CD4-positive, alpha-beta T cell (primary cell): ENCODE measurements around the gene THSD8. TPM values are rescaled to one million over a fixed set of nuclear protein-coding genes. Genes with fewer than 3 reads are reported as not detected.
"Not testable (repeated sequence)": the region's sequence is repeated elsewhere in the genome, so short reads cannot be mapped to it uniquely, and the experiment has no call there.

Experiments used
- ATAC-seq: fragments of 200-7000 bp; cut with Tn5 transposase; one replicate; pipeline ENCODE4 v1.10.0; 2022; ENCODE audit warnings: mild to moderate bottlenecking; ENCODE audit not compliant: poor library complexity
- CTCF ChIA-PET: fragments of 350-600 bp; sonication (Branson Sonifier 250); formaldehyde crosslinking; loops from one replicate; lab custom pipeline; 2021; ENCODE audit warnings: antibody characterized with exemption, inconsistent platforms; lab: Charles Lee
- POLR2A ChIA-PET: fragments of 350-600 bp; sonication (Branson Sonifier 250); formaldehyde crosslinking; loops from one replicate; lab custom pipeline; 2021; ENCODE audit warnings: antibody characterized with exemption, inconsistent platforms; lab: Charles Lee
- DNase-seq, 14 experiments: peaks; one replicate each; pipeline ENCODE4 v3.0.0-alpha.2; 2013 to 2020; ENCODE audit warnings: mixed read lengths in 2 of 14
- H3K27ac ChIP-seq, 2 donors: one replicate each; pipeline versions ENCODE4 v1.5.1 to v1.7.0; 2013; ENCODE audit warnings: low read length in 2 of 2, low read depth in 1 of 2, mild to moderate bottlenecking in 1 of 2
- H3K27me3 ChIP-seq, 2 experiments: 1 replicate in 1 of 2; 2 replicates in 1 of 2; pipeline versions ENCODE4 v1.6.1 to v1.7.0; 2013; ENCODE audit warnings: low read length in 2 of 2, control low read depth in 1 of 2, mild to moderate bottlenecking in 1 of 2, moderate library complexity in 1 of 2; ENCODE audit not compliant: insufficient read depth in 2 of 2, control insufficient read depth in 1 of 2
- H3K36me3 ChIP-seq: one replicate; pipeline ENCODE4 v1.6.1; 2013; ENCODE audit warnings: low read length, control low read depth; ENCODE audit not compliant: insufficient read depth
- H3K4me1 ChIP-seq: one replicate; pipeline ENCODE4 v1.6.1; 2013; ENCODE audit warnings: low read length, control low read depth; ENCODE audit not compliant: insufficient read depth
- H3K4me3 ChIP-seq: one replicate; pipeline ENCODE4 v1.5.1; 2013; ENCODE audit warnings: mild to moderate bottlenecking, low read length, moderate library complexity
- H3K9me3 ChIP-seq, 2 experiments: 1 replicate in 1 of 2; 2 replicates in 1 of 2; pipeline versions ENCODE4 v1.6.1 to v1.7.0; 2013; ENCODE audit warnings: low read length in 2 of 2, mild to moderate bottlenecking in 2 of 2, control low read depth in 1 of 2, moderate library complexity in 1 of 2; ENCODE audit not compliant: control insufficient read depth in 1 of 2, insufficient read depth in 1 of 2
- H3K27ac Mint-ChIP-seq: one replicate; pipeline ENCODE4 v1.8.0; 2020; ENCODE audit warnings: mixed read lengths
- H3K27me3 Mint-ChIP-seq: one replicate; pipeline ENCODE4 v1.8.0; 2021; ENCODE audit warnings: mixed read lengths
- H3K36me3 Mint-ChIP-seq: one replicate; pipeline ENCODE4 v1.8.0; 2021; ENCODE audit warnings: low read depth, mixed read lengths
- H3K4me1 Mint-ChIP-seq: one replicate; pipeline ENCODE4 v1.8.0; 2021; ENCODE audit warnings: low read depth, mixed read lengths
- H3K4me3 Mint-ChIP-seq: one replicate; pipeline ENCODE4 v1.8.0; 2020; ENCODE audit warnings: mild to moderate bottlenecking, mixed read lengths
- H3K9me3 Mint-ChIP-seq: one replicate; pipeline ENCODE4 v1.8.0; 2020; ENCODE audit warnings: mixed read lengths
- CTCF ChIP-seq: fragments of 200-600 bp; IDR thresholded peaks from one replicate; pipeline ENCODE4 v1.8.0; 2022; ENCODE audit warnings: antibody characterized with exemption, mild to moderate bottlenecking
- intact Hi-C, 2 experiments: fragments of 100-400 bp; cut with DNase I in 1 of 2; cut with micrococcal nuclease in 1 of 2; formaldehyde crosslinking; loops; one replicate each; pipeline versions ENCODE4 v1.15.1 to v1.9.0; 2023 to 2025; cut with DNase I, micrococcal nuclease
- total RNA-seq, 174 experiments: library from RNA in 2 of 174; stranded (reverse) in 2 of 174; gene quantifications; one replicate each; pipeline ENCODE4 v1.2.3 and lab custom pipeline; 2021 to 2026

THSD8 gene
- total RNA-seq, 2 experiments from 2014 or later: 1.3 TPM; not detected in 1

- ChIA-PET POLR2A (interaction anchor here (0.6 kb wide), 1 partner anchor 119 kb away, joined by 3 read pairs; the partner anchor contains the start of gene FARSA), CTCF (interaction anchor here (1.0 kb wide), 1 partner anchor 10 kb away, joined by 4 read pairs; no protein-coding TSS in a partner anchor)
These were observed 13.2 kb downstream of the THSD8 start for GRCh38 chr19:12815088-12815487.

GRCh38 chr19:12817188-12817587 is 15.3 kb downstream of the THSD8 start:
- H3K27ac Mint-ChIP-seq, H3K4me3 ChIP-seq, POLR2A ChIA-PET, ATAC-seq, DNase-seq, H3K27me3 Mint-ChIP-seq, H3K27ac ChIP-seq, intact Hi-C loops, H3K9me3 Mint-ChIP-seq, H3K36me3 ChIP-seq, H3K4me3 Mint-ChIP-seq, H3K27me3 ChIP-seq, H3K4me1 ChIP-seq, H3K4me1 Mint-ChIP-seq, CTCF ChIA-PET, H3K9me3 ChIP-seq: not testable (repeated sequence)
- H3K36me3 Mint-ChIP-seq: peaks cover 15% of the 10 kb centered on the region

More at GRCh38 chr19:12815088-12815487, 13.2 kb downstream of the THSD8 start:
- Histone ChIP-seq H3K27me3 (no peaks in the 10 kb centered on the region), H3K9me3 (no peaks in the 10 kb centered on the region), H3K36me3 (peaks cover 6% of the 10 kb centered on the region), H3K27ac (no peak overlapping the region), H3K4me1 (no peaks in the 10 kb centered on the region), H3K4me3 (no peak overlapping the region)
- peaks cover 15% of the 10 kb centered on the region for H3K36me3 Mint-ChIP-seq
- ATAC-seq (no peak), DNase-seq (no peak)
- H3K9me3 Mint-ChIP-seq: no peaks in the 10 kb centered on the region
- H3K27me3 Mint-ChIP-seq: no peaks in the 10 kb centered on the region
- H3K4me1 Mint-ChIP-seq: no peaks in the 10 kb centered on the region
- H3K27ac Mint-ChIP-seq: no peak overlapping the region
- no peak overlapping the region for H3K4me3 Mint-ChIP-seq
- no peak for TF ChIP-seq CTCF
- intact Hi-C loops: no loop called here

- CTCF ChIA-PET, intact Hi-C loops, H3K4me1 Mint-ChIP-seq, ATAC-seq, H3K36me3 ChIP-seq, H3K27me3 ChIP-seq, H3K4me3 Mint-ChIP-seq, H3K4me1 ChIP-seq, H3K27me3 Mint-ChIP-seq, H3K4me3 ChIP-seq, H3K27ac ChIP-seq, H3K9me3 ChIP-seq, DNase-seq, POLR2A ChIA-PET, H3K27ac Mint-ChIP-seq, H3K9me3 Mint-ChIP-seq: not testable (repeated sequence)
- H3K36me3 Mint-ChIP-seq: peaks cover 14% of the 10 kb centered on the region
These were observed 15.9 kb downstream of the THSD8 start for GRCh38 chr19:12817810-12818209.

GRCh38 chr19:12821761-12822160 is 19.9 kb downstream of the THSD8 start:
- Histone ChIP-seq H3K27ac (no peak overlapping the region), H3K4me1 (peaks cover 10% of the 10 kb centered on the region), H3K36me3 (no peaks in the 10 kb centered on the region), H3K9me3 (peaks cover 0 to 9% of the 10 kb centered on the region in 2 experiments), H3K4me3 (no peak overlapping the region), H3K27me3 (peaks cover 17% of the 10 kb centered on the region in 2 experiments)
- DNase-seq (no peak), ATAC-seq (no peak)
- Mint-ChIP-seq H3K9me3 (no peaks in the 10 kb centered on the region), H3K27ac (no peak overlapping the region), H3K4me3 (no peak overlapping the region), H3K36me3 (no peaks in the 10 kb centered on the region), H3K4me1 (no peaks in the 10 kb centered on the region), H3K27me3 (peaks cover 25% of the 10 kb centered on the region)
- POLR2A ChIA-PET: no interaction called here
- CTCF ChIA-PET: no interaction called here
- no peak for TF ChIP-seq CTCF
- intact Hi-C loops: no loop called here
